ENCODE results near the gene ATXN1.

Gene ATXN1

DNA sequence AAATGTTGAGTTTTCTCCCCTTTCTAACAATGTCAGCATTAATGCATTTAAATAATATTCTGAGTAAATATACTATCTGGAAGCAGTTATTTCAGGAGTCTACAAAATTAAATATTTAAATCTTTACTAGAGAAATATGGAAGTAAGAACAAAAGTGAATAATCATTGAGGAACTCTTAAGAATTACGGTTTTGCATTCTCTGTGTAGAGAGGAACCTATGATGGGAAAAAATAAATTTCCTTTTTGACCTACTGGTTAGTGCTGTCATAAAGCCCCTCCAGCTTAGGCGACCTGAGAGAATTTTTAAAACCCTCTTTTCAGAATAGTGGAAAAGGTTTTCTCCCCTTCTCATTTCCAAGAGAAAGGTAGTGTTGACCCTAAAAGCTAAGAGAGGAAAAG is 64.8 kb downstream of the ATXN1 start:
- no peak for DNase-seq

DNA sequence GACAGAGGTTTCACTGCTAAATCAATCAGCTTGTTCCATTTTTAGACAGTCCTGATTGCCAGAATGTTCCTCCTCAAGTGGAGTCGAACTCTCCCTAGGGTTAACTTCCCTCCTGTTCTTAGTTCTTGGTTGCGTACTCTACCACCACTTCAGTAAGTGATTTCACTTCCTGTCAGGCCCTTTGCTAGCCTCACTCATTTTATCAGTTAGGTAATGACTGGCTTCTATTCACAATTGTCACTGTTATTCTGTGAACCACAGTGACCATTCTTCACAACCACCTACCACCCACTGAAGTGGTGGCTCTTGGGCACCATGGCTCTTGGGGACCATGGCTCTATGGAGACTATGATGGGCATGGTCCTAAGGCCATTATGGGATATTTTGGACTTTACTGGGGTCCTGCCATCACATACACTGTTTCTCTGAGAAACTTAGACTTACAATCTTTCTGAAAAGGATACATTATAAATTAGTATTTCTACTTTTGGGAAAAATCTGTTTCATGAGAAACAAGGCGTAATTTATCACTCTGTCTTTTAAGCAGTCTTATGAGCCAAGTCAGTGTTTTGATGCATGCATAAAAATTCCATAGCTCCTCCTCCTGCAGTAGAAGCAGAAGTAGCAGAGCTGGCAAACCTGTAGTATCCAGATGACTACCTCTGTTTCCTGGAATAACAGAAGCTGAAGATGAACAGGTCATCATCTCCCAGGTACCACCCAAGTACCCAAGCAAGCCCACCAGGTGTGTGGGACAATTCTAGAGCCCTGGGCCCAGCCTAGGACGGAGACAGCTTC is 66.3 kb downstream of the ATXN1 start:
- no peak for DNase-seq

DNA sequence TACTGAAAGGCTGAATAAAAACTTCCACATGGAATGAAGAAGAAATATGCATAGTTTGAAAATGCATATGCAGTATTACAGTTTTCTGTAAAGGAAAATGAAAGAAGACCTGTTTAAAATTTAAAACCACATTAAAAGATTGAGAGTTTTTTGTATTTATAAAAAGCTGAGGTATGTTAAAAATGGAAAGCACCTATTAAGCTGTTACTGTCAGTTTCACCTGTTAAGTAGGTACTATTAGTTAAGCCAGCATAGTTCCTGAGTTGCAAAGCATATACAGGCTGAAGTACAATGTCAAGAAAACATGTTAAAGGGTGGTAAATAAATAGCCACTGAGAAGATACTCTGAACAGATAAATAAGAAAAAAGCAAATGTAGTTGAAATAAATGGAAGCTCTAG is 69.9 kb downstream of the ATXN1 start:
- DNase-seq, result no peak

DNA sequence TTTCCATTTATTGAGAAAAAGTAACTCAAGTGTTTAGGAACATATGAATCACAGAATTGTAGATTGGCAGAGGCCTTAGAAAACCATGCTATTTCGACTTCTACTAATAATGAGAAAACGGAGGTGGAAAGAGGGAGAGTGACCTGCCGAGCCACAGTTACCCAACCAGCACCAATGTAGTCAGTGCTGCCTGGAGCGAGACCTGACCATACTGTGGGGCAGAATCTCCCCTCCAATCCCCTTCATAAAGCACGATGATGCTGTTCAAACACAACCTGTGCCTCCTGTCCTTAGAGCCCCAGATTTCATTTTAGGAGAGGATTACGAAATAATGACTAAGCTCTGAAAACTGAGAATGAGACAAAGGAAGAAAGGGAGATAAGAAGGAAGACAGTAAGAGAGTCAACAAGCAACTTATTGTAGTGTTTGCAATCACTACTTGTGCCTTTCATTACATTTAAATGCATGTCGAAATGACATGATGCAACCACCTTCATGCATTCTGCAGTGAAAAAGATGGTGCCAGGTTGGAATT is 70.6 kb downstream of the ATXN1 start:
- DNase-seq, result no peak

DNA sequence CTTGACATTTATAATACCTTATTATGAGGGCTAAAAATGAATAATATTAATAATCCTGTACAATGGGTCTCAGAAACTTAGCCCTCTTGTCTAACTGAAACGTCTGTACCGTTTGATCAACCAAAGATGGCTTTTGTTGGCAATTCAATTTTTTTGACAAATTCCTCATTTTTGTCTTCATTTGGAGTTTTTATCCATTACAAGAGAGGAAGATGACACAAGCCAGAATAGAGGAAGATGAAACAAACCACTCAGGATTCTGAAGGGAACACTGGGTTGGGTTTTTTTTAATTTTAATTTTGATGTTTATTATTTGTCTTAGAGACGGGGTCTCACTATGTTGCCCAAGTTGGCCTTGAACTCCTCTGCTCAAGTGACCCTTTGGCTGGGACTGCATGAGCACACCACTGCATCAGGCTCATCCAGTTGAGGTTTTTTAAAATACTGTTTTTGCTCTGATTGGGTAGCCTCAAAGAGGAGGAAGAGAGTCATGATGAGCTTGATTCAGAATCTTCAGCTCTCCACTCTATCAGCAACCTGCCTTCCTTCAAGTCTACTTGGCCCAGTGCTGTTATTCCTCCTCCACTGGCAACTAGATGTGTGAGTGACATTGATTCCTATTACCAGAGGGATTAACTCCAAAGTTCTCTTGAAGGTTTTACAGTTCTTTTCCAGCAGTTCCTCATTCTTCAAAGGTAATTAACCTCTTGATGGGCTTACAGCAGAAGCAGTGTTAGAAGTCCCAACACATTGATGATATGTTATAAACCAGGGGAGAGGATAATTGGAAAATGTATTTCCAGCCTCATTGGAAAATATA is 71.3 kb downstream of the ATXN1 start:
- no peak for DNase-seq

DNA sequence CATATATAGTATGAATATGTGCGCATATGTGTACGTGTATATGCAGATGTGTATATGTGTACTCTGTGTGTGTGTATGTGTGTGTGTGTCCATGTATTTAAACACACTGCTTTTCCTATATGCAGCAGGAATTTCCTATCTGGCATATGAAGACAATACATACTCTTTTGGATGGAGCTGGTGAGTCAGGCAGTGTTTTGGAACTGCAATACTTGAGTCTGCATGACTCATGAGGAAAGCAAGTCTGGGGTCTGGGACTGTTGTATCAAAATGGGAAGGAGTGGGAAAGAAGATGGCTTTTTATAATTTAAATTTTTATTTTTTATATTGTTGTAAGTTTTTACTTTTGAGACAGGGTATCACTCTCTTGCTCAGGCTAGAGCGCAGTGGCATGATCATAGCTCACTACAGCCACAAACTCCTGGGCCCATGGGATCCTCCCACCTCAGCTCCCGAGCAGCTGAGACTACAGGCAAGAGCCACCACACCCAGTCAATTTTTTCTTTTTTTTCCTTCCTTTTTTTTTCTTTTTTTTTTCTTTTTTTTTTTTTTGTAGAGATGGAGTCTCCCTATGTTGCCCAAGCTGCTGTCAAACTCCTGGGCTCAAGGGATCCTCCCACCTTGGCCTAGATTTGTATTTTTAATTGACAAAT is 72.2 kb downstream of the ATXN1 start:
- no peak for DNase-seq

DNA sequence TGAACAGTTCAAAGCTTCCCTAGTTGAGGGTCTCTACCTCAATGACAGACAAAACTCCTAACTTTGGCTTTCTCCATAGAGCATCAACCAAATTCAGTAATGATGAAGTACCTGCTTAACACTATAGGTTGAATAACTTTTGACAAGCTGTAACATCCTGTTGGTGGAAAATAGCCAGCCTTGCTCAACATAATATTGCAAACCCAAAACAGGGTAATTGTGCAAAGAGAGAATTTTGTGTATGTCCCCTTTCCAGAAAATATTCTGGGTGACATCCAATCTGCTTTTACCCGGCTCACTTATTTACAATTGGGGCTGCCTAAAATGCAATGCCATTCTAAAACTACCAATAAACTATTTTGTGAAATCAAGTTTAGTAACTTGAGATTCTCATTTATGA is 72.8 kb downstream of the ATXN1 start:
- DNase-seq, result no peak

DNA sequence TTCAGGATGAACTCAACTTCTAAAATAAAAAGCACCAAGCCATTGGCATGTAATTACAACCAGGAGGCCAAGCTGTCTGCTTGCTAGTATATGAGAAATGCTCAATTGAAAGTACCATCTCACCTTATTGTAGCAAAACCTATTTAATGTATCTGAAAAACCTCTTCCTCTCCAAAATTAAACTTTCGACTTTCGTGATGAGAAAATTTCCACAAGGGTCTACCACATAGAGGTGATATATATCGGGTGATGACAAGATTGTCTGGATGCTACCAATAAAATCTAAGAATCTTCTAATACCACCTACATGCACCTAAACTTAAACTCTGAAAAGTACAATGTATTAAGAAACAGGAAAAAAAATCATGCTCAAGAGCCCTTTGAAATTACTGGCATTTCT is 74.2 kb downstream of the ATXN1 start:
- no peak for DNase-seq

DNA sequence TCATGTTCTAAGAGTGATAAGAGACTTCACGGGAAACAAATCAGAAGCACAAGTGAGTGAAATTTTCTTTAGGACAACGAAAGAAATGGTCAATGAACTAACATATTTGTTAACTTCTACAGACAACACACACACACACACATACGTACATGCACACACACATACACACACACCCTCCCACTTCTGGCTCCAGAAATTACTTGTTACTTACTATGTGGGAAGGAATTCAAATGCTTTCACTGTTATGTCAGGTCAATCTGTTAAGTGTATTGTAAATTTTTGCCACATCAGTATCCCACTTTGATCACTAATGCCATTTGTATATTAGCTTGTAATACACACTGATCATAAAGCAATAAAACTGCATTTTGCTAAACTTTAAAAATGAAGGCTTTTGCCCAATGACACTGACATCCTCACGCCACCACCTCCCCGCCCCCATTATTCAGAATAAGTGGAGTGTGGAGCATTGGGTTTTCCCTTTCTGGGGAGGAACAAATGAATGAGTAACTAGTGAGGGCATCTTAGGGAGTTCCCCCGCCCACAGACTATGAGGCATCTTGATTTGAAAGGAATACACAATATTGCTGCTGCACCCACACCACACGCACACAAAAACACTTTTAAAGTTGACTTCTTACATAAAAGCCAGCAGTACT is 76.2 kb downstream of the ATXN1 start:
- DNase-seq, result no peak

DNA sequence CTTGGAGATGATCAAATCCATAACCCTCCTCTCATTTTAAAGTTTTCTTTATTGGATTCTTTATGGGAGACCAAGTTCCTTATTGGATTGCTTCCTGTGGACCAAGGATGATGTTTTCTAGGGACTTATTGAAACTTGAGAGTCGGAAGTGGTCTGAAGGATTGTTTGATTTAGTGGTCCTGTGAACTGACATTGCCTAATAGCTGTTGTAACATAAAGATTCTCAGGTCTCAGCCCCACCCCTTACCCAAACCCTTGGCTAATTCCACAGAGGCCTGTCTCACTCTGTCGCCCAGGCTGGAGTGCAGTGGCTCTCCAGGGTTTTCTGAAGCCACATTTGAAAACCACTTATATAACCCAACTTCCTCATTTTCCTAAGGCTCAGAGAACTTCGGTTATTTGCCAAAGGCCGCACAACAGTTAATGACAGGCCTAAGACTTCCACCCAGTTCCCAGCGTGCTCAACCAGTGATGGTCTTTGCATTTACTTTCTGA is 77.0 kb downstream of the ATXN1 start:
- no peak for DNase-seq

DNA sequence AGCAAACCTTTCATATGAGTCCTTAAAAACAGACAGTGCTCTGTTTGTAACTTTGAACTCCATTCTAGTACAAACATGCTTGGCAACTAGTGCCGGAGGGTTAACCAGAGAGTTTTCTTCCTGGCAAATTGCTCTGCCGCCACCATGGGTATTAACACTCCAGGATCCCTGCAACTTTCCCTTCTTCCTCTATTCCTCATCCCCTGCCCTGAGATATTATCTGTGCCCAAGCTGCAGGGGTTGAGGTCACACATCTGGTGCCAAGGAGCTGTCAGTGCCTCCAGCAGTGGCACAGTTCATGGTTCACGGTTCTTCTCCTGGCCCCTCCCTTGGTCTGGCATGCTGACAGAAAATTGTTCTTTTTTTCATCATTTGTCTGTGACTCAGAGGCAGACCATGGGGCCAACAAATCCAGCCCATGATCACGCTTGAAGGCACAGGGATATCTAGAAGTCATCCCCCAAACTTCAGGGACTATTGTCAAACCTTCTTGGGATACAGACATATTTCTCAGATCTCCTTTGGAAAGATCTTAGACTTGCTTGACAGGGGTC is 77.5 kb downstream of the ATXN1 start:
- DNase-seq, result no peak

DNA sequence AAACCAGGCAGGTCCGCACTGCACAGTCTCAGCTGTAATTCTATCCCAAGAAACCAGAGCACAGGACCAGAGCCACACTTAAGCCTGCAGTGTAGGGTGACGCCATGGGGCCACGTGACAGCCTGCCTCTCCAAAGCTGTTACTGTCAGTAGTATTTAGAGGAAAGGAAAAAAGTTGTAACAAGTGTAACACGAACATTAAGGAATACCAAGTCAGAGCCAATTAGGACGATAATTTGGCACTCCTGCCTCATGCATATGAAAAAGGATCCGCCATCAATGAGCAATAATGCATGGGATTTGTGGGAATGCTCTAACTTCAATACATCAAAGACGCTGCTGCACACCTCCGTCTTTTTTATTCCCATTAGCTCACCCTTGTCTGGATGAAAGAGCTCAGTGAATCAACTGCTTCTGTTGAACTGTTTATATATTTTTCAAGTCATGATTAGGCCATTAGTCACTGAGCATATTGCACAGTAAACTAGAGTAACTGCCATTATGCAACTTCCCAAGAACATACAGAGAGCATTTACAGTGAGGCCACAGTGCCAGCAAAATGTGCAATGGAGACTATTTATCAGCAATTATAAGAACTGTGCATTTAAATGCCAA is 79.9 kb downstream of the ATXN1 start:
- no peak for DNase-seq

DNA sequence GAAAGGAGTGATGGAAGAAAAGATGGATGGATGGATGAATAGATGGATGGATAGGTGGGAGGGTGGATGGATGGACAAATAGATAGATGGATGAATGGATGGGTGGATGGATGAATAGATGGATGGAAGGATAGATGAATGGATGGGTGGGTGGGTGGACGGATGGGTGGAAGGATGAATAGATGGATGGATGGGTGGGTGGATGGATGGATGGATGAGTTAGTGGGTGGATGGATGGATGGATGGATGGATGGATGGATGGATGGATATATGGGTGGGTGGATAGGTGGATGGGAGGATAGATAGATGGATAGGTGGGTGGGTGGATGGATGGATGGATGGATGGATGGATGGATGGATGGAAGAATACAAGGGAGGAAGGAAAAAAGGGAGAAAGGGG is 82.2 kb downstream of the ATXN1 start:
- no peak for DNase-seq

DNA sequence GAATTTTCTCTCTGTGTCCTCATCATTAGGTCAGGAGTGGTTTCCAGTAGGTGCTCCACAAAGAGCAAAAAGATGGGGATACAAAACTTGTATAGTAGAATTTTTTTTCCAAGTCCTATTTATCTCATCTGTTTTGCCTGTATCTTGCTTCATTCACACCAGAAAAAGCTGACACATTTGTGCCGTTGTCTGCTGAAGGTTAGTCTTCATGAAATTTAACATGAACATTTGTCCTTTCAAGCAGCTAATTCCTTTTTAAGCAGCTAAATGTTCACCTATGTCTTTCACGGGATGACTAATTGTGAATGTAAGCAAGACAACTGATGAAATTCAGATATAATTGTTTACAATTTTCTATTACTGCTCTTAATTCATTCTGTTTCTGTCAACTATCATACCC is 83.8 kb downstream of the ATXN1 start:
- no peak for DNase-seq

DNA sequence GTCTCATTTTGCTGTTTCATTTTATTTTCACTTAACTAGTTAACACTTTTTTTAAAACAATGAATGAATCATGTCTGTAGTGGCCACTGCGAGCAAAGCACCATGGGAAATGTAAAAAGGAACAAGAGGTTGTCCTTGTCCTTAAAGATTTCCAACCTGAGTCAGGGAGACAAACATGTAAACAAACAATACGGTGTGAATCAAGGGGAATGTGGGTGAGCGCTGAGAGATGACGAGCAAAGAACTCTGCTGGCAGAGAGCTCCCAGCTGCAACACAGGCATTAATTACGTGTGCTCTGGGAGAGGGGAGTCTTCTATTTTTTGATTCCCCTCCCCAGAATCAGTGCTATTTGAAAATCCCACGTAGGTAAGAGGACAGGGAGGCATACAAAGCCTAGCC is 84.3 kb downstream of the ATXN1 start:
- DNase-seq, result no peak

DNA sequence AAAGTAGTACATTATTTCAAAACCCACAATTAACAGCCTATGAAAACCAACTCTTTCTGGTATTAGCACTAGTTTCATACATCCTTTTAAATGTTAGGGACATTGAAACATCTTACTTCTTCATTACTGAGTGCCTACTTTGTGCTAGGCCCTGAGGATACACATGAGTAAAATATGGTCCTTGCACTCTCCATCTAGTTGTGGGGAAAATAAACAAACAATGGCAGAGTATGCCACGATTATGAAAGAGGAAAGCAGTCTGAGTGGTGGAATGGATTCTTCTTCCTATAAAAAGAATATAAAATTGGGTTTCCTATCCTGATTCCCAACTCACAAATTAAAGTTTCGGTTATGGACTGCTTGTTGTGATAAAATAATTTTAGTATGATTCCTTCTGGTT is 84.9 kb downstream of the ATXN1 start:
- no peak for DNase-seq

DNA sequence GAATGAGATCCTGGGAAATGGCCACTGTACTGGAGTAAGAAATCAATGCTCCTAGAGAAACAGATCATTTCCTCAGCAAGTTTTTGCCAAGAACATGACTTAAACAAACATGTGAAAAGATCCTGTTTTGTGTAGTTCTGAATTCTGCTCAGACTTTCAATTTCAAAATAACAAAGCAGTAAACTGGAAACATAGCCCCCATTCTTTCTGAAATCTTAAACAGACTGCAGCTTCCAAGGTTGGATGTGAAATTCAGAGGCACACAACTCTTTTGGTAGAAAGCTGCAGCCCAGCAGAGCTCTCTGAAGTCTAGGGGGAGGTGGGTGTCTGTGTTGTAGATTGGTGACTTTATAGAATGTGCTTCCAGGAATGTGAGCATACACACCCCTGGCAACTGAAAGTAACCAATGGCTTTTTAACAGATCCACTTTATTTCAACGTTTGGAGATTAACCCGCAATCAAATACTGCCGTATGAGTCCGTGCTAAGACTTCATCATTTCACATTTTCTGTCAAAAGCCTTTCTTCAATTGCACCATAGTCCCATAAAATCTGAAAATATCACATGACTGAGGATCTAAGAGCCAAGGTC is 86.4 kb downstream of the ATXN1 start:
- no peak for DNase-seq

DNA sequence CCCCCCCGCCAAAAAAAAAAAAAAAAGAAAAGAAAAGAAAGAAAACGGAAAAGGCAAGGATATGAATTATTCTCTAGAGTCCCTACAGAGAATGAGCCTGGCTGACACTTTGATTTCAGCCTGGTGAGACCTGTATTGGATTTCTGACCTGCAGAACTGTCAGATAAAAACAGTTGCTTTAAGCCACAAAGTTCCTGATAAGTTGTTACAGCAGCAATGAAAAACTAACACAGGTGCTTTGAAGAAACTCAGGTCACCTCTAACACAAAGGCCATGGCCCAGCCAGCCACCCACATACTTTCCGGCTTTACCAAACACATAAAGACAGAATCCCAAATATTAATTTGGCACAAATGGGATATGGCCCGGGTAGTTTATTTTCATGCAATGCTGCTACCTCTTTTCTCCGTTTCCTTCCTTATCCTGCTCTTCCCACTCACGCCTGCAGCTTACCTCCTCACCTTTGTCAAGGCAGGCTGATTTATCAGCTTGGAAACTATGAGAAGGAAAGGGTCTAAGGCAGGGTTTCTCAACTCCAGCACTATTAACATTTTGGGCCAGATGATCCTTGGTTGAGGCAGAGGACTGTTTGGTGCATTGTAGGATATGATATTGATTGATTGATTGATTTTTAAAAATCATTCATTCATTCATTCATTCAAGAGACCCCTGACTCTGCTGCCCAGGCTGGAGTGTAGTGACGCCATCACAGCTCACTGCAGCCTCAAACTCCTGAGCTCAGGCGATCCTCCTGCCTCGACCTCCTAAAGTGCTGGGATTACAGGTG is 88.1 kb downstream of the ATXN1 start:
- DNase-seq, result no peak

DNA sequence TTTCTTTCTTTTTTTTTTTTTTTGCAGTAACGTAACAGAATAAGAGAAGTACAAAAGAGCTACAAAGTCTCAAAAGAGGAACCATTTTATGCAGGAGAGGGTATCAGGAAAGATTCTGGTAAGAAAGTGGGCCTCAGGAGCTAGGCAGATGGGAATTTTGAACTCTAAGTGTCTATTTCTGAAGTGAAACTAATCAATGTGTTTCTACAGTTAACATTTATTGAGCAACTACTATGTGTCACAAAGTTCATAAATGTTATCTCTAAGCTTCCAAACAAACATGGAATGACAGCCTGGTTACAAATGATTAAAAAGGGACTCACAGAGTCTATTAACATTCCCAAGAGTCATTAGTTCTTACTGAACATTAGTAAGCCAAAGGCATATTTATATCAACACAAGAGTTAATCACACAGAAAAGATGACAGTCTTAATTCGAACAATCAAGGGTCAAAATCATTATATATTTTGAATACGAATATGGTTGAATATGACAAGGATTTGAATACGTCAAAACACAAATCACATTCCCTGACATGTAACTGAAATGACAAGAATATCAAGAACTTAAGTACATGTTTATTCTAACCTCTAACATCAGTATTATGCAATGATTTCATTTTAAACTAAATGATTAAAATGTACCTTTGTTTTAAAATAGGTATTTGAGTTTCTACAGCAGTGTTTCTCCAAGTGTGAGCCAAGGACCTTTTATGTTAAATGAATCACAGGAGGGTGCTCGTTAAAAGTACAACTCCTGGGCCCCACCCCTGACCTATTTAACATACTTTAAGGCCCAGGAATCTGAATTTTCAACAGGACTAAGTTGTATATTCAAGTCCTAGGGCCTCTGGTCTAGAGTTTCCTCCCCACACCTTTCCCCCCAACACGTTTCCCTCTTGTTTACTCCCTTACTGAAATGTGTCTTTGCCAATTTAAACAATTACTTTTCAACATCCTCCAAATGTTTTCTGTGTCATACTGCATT is 89.7 kb downstream of the ATXN1 start:
- no peak for DNase-seq

DNA sequence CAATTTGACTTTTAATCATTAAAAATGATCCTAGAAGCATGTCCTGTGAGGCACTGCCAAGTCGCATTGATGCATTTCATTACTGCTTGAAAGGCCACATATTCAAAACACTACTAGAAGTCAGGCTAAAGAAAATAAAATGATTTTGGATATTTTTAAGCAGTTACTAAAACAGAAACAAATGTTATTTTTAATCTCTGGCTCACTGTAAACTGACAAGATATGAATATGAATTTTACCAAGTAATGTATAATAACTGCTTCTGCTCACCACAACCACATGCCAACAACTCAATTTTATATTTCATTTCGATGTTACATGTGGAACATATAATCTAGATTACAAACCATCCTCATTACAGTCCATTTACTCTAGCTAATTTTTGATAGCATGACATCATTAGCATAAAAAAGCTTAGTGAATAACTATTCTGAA is 90.6 kb downstream of the ATXN1 start:
- DNase-seq, result no peak
